Endothelial cell of umbilical vein (primary cell): ENCODE results near the gene AUTS2.

Experiments
- EZH2 ChIP-seq: IDR thresholded peaks from 2 replicates; pipeline ENCODE4 v1.6.1; 2012; ENCODE audit warnings: borderline replicate concordance, low read depth, mild to moderate bottlenecking, moderate library complexity, low read length, inconsistent platforms; ENCODE audit not compliant: severe bottlenecking
- POLR2A ChIP-seq: IDR thresholded peaks from 2 replicates; pipeline ENCODE4 v1.6.1; 2012; ENCODE audit warnings: low read depth, mild to moderate bottlenecking, control low read depth, low read length
- TF ChIP-seq, protein P1 (sequence below), 2 donors: IDR thresholded peaks; 1 replicate in 1 of 2; 2 replicates in 1 of 2; pipeline ENCODE4 v1.5.1; 2011; ENCODE audit warnings: low read length in 2 of 2, mild to moderate bottlenecking in 2 of 2, moderate library complexity in 2 of 2, control low read depth in 1 of 2, inconsistent platforms in 1 of 2, low read depth in 1 of 2; ENCODE audit not compliant: insufficient read depth in 1 of 2; ENCODE audit errors: extremely low read depth in 1 of 2

- TF ChIP-seq, protein P1, sequence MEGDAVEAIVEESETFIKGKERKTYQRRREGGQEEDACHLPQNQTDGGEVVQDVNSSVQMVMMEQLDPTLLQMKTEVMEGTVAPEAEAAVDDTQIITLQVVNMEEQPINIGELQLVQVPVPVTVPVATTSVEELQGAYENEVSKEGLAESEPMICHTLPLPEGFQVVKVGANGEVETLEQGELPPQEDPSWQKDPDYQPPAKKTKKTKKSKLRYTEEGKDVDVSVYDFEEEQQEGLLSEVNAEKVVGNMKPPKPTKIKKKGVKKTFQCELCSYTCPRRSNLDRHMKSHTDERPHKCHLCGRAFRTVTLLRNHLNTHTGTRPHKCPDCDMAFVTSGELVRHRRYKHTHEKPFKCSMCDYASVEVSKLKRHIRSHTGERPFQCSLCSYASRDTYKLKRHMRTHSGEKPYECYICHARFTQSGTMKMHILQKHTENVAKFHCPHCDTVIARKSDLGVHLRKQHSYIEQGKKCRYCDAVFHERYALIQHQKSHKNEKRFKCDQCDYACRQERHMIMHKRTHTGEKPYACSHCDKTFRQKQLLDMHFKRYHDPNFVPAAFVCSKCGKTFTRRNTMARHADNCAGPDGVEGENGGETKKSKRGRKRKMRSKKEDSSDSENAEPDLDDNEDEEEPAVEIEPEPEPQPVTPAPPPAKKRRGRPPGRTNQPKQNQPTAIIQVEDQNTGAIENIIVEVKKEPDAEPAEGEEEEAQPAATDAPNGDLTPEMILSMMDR (IDR thresholded peaks at IDR 0.05; ENCODE audit: extremely low read depth in 1 of 2, insufficient read depth in 1 of 2, low read depth in 1 of 2, low read length in 2 of 2) = no peak
- no peak for TF ChIP-seq POLR2A
- TF ChIP-seq EZH2 = no peak
Measured at GRCh38 chr7:70131817-70132216, 533.5 kb downstream of the AUTS2 start.
